HUES48 (cell line): ENCODE results near the gene KDM1A.

Experiments
- H3K27ac ChIP-seq: one replicate; pipeline ENCODE4 v1.7.0; 2013; ENCODE audit warnings: low read depth, low read length, inconsistent platforms
- H3K27me3 ChIP-seq: 2 replicates; pipeline ENCODE4 v1.6.1; 2013; ENCODE audit warnings: mild to moderate bottlenecking, low read length; ENCODE audit not compliant: control insufficient read depth, insufficient read depth
- H3K36me3 ChIP-seq: 2 replicates; pipeline ENCODE4 v1.6.1; 2013; ENCODE audit warnings: low read length; ENCODE audit not compliant: control insufficient read depth, insufficient read depth
- H3K4me1 ChIP-seq: 2 replicates; pipeline ENCODE4 v1.6.1; 2013; ENCODE audit warnings: mild to moderate bottlenecking, low read length; ENCODE audit not compliant: control insufficient read depth, insufficient read depth
- H3K4me3 ChIP-seq: 2 replicates; pipeline ENCODE4 v1.5.1; 2013; ENCODE audit warnings: mild to moderate bottlenecking, low read depth, low read length
- H3K9ac ChIP-seq: 2 replicates; pipeline ENCODE4 v1.6.1; 2013; ENCODE audit warnings: mild to moderate bottlenecking, low read depth, low read length, moderate library complexity
- H3K9me3 ChIP-seq: 2 replicates; pipeline ENCODE4 v1.6.1; 2013; ENCODE audit warnings: low read length; ENCODE audit not compliant: control insufficient read depth, insufficient read depth

The KDM1A gene

GRCh38 chr1:23037081-23037740 is 17.9 kb downstream of the KDM1A start:
- Histone ChIP-seq H3K4me3 (no peak overlapping the region), H3K4me1 (peaks cover 31% of the 10 kb centered on the region), H3K9me3 (no peaks in the 10 kb centered on the region), H3K27ac (no peak overlapping the region), H3K9ac (no peak overlapping the region), H3K27me3 (no peaks in the 10 kb centered on the region), H3K36me3 (0 out of 2 replicates have a peak, but pooled peaks cover 3% of the 10 kb centered on the region)

GRCh38 chr1:23039308-23039826 is 20.1 kb downstream of the KDM1A start:
- H3K4me3 ChIP-seq, result no peak overlapping the region
- no peaks in the 10 kb centered on the region for H3K27me3 ChIP-seq
- H3K27ac ChIP-seq, result no peak overlapping the region
- no peak overlapping the region for H3K9ac ChIP-seq
- H3K36me3 ChIP-seq, result peaks cover 11% of the 10 kb centered on the region; the same call in 1 of the 2 replicates
- H3K4me1 ChIP-seq, result peaks cover 31% of the 10 kb centered on the region
- no peaks in the 10 kb centered on the region for H3K9me3 ChIP-seq

- H3K4me3 ChIP-seq, result no peak overlapping the region
- peaks cover 23% of the 10 kb centered on the region for H3K36me3 ChIP-seq
Observed at GRCh38 chr1:23040509-23040908, 21.2 kb downstream of the KDM1A start.

GRCh38 chr1:23044035-23044434 is 24.8 kb downstream of the KDM1A start:
- Histone ChIP-seq H3K27me3 (no peaks in the 10 kb centered on the region), H3K27ac (no peak overlapping the region)

More at GRCh38 chr1:23040509-23040908, 21.2 kb downstream of the KDM1A start:
- Histone ChIP-seq H3K4me1 (peaks cover 30% of the 10 kb centered on the region), H3K9ac (no peak overlapping the region), H3K27ac (no peak overlapping the region), H3K27me3 (no peaks in the 10 kb centered on the region), H3K9me3 (no peaks in the 10 kb centered on the region)

GRCh38 chr1:23050201-23050600 is 30.9 kb downstream of the KDM1A start:
- no peaks in the 10 kb centered on the region for H3K9me3 ChIP-seq
- H3K4me1 ChIP-seq, result peaks cover 20% of the 10 kb centered on the region; the same call in 1 of the 2 replicates
- peaks cover 79% of the 10 kb centered on the region for H3K36me3 ChIP-seq
- no peak overlapping the region for H3K9ac ChIP-seq
- H3K4me3 ChIP-seq, result no peak overlapping the region
- no peaks in the 10 kb centered on the region for H3K27me3 ChIP-seq
- H3K27ac ChIP-seq, result no peak overlapping the region

More at GRCh38 chr1:23044035-23044434, 24.8 kb downstream of the KDM1A start:
- H3K9ac ChIP-seq, result no peak overlapping the region
- no peaks in the 10 kb centered on the region for H3K9me3 ChIP-seq
- peaks cover 43% of the 10 kb centered on the region for H3K36me3 ChIP-seq
- peaks cover 8% of the 10 kb centered on the region for H3K4me1 ChIP-seq
- no peak overlapping the region for H3K4me3 ChIP-seq

GRCh38 chr1:23051290-23051909 is 32.1 kb downstream of the KDM1A start:
- H3K9me3 ChIP-seq, result no peaks in the 10 kb centered on the region
- no peak overlapping the region for H3K4me3 ChIP-seq
- H3K9ac ChIP-seq, result no peak overlapping the region
- H3K27ac ChIP-seq, result no peak overlapping the region
- H3K27me3 ChIP-seq, result no peaks in the 10 kb centered on the region
- H3K4me1 ChIP-seq, result peaks cover 20% of the 10 kb centered on the region; the same call in 1 of the 2 replicates
- peaks cover 81% of the 10 kb centered on the region for H3K36me3 ChIP-seq

- Histone ChIP-seq H3K36me3 (peaks cover 99% of the 10 kb centered on the region), H3K9ac (no peak overlapping the region), H3K4me3 (no peak overlapping the region), H3K4me1 (peaks cover 6% of the 10 kb centered on the region; the same call in 1 of the 2 replicates), H3K27me3 (no peaks in the 10 kb centered on the region), H3K27ac (no peak overlapping the region), H3K9me3 (no peaks in the 10 kb centered on the region)
Observed at GRCh38 chr1:23057301-23057700, 38.0 kb downstream of the KDM1A start.

GRCh38 chr1:23062271-23062670 is 43.0 kb downstream of the KDM1A start:
- Histone ChIP-seq H3K27ac (no peak overlapping the region), H3K27me3 (no peaks in the 10 kb centered on the region), H3K4me1 (no peaks in the 10 kb centered on the region), H3K4me3 (no peak overlapping the region), H3K9ac (no peak overlapping the region), H3K9me3 (no peaks in the 10 kb centered on the region), H3K36me3 (peaks cover 98% of the 10 kb centered on the region)

GRCh38 chr1:23065385-23065784 is 46.1 kb downstream of the KDM1A start:
- Histone ChIP-seq H3K27ac (no peak overlapping the region), H3K9me3 (no peaks in the 10 kb centered on the region), H3K27me3 (no peaks in the 10 kb centered on the region), H3K4me3 (no peak overlapping the region), H3K9ac (no peak overlapping the region), H3K36me3 (peaks cover 98% of the 10 kb centered on the region), H3K4me1 (no peaks in the 10 kb centered on the region)

GRCh38 chr1:23066075-23066474 is 46.8 kb downstream of the KDM1A start:
- Histone ChIP-seq H3K4me1 (no peaks in the 10 kb centered on the region), H3K9me3 (no peaks in the 10 kb centered on the region), H3K4me3 (no peak overlapping the region), H3K9ac (no peak overlapping the region), H3K27ac (no peak overlapping the region), H3K27me3 (no peaks in the 10 kb centered on the region), H3K36me3 (peaks cover 97% of the 10 kb centered on the region)

- Histone ChIP-seq H3K27me3 (no peaks in the 10 kb centered on the region), H3K9me3 (no peaks in the 10 kb centered on the region), H3K27ac (no peak overlapping the region), H3K4me1 (no peaks in the 10 kb centered on the region), H3K4me3 (no peak overlapping the region), H3K36me3 (peaks cover 98% of the 10 kb centered on the region), H3K9ac (no peak overlapping the region)
Observed at GRCh38 chr1:23069149-23069548, 49.9 kb downstream of the KDM1A start.
